NCI-H524 (cell line): ENCODE measurements around the gene OLA1.

Experiments used
- DNase-seq, 2 experiments: peaks; one replicate each; lab custom pipeline; 2025; lab: John Stamatoyannopoulos, UW

OLA1 gene

DNA sequence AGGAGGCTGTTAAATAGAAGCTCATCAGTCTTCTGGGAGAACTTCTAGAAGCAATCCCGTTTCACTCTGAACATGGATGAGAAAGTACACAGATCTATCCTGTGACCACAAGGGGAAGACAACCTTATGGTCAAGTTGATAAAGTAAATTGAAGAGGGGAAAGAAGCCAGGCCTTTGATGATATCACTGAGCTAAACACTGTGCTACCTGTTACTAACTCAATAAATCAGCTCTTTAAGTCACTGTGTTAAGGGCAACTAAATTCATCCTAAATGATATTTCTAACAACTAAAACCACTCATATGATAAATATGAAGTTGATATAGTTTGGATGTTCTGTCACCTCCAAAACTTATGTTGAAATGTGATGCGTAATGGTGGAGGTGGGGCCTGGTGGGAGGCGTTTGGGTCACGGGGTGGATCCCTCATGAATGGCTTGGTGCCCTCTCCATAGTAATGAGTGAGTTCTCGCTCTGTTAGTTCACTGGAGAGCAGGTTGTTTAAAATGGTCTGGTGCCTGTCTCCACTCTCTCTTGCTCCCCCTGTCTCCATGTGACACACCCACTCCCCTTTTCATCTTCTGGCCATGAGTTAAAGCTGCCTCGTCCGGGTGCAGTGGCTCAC, 23.6 kb downstream of the OLA1 start:
- no peak for DNase-seq

DNA sequence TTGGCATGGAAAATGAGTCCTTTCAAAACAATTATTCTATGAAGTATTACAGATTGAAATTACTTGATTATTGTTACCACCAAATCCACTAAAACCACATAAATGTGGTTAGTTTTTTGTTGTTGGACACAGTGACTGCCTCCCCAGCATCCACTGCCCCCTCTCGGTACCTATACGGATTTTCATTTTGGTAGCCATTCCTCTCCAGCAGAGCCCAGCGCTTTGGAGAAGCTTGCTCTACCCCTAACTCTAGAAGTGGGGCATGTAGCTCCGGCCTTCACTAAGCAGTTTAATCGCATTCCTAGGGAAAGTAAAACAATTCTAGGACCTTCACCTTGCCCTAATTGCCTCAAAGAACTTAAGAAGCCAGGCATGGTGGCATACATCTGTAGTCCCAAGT, 24.2 kb downstream of the OLA1 start:
- no peak for DNase-seq

DNA sequence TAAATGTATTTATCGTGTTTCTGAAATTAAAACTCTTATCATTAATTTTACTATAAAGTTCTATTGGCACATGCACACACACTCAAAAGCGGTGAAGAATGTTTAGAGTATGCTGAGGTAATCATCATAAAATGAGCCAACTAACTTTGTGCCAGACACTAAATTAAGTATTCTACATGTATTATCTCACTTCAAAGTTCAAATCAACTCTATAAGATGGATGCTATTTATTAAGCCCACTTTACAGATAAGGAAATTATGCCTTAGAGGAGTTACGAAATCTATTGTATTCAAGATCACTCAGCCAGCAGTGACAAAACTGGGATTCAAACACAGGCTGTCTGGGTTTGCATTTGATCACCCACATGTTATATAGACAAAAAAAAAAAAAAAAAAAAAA, 24.9 kb downstream of the OLA1 start:
- DNase-seq: no peak

DNA sequence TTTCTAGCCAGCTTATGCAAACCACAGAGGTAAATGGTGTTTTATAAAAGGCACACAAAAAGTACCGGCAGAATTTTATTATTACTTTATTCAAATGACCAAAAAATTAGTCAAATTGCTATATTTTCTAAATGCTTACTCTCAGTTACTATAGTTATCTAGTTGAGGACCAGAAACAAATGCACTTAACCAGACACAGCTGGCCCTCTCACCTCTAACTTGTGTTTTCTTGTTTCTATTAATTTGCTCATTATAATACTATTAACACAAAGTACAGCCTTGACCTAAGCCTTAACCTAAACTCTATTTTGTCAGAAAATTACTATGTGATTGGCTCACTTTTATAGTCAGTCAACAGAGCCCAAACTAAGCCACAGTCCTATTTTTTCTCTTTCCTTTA, 26.2 kb downstream of the OLA1 start:
- DNase-seq: no peak

DNA sequence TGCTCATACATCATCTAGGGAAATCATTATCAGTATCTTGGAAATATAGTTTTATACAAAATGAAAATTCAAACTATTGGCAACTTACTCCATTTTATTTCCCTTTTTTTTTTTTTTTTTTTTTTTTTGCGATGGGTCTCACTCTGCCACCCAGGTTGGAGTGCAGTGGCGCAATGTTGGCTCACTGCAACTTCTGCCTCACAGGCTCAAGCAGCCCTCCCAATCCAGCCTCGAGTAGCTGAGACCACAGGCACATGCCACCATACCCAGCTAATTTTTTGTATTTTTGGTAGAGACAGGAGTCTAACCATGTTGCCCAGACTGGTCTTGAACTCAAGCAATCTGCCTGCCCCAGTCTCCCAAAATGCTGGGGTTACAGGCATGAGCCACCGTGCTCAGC, 29.0 kb downstream of the OLA1 start:
- no peak for DNase-seq

DNA sequence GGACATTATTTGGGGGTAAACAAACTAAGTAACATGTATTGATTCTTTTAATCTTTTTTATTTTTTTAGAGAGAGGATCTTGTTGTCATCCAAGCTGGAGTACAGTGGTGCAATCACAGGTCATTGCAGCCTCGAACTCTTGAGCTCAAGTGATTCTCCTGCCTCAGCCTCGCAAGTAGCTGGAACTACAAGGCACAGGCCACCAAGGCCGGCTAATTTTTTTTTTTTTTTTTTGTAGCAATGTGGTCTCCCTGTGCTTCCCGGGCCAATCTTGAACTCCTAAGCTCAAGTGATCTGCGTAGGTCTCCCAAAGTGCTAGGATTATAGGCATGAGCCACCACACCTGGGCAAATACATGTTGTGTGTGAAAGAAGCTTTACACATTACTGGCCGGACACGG, 29.6 kb downstream of the OLA1 start:
- no peak for DNase-seq

DNA sequence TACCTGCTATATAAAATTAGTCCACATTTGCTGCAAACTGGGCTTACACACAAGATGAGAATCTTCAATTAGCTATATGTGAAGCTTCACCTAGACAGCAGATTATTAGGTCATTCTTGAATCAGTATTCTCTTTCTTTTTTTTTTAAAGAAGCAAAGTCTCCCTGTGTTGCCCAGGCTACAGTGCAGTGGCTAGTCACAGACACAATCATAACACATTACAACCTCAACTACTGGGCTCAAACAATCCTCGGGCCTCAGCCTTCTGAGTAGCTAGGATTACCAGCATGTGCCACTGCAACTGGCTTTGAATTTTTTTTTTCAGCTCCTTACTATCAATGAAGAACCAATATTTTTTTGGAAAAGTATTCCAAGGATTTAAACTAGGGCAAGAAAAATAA, 30.5 kb downstream of the OLA1 start:
- no peak for DNase-seq

DNA sequence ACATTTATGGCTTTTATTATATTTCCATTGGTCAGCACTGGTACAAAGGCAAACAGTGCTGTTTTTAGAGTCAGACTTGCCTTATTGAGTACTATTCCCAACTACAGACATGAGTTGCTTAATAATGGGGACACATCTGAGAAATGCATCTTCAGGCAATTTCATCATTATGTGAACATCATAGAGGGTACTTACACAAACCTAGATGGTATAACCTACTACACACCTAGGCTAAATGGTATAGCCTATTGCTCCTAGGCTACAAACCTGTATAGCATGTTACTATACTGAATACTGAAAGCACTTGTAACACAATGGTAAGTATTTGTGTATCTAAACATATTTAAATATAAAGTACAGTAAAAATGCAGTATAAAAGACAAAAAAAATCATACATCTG, 36.4 kb downstream of the OLA1 start:
- no peak for DNase-seq

DNA sequence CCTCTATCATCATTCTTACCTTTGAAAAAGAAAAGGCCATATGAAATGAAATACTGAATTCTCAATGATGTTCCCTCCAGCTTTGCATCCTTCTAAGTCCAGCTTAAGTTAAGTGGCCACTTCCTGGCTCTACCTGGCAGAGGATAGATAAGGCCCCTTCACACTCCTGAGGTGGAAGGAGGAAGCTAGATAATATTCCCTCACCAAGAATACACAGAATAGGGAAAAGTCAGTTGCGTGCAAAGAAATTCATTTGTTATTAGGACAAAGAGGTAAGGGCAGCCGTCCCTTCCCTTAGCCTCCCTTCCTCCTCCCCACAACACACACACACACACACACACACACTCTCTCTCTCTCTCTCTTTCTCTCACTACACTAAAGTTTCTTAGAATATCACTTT, 37.5 kb downstream of the OLA1 start:
- no peak for DNase-seq

DNA sequence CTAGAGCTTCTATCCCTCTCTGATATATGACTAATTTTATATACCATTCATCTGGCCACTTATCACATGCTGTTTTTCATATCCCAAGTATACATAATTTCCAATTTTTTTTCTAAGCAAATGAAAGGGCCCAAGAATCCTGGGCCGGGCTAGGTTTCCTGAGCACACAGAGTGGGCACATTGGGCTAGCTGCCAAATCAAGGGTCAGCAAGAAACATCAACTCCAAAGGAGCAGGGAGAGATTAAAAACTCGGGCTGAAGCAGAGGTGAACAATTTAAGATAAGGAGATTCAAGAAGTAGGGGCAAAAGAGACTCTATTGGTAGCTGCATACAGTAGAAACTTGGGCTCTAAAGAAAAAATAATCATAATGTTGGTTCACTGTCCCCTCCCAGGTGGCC, 39.0 kb downstream of the OLA1 start:
- no peak for DNase-seq

DNA sequence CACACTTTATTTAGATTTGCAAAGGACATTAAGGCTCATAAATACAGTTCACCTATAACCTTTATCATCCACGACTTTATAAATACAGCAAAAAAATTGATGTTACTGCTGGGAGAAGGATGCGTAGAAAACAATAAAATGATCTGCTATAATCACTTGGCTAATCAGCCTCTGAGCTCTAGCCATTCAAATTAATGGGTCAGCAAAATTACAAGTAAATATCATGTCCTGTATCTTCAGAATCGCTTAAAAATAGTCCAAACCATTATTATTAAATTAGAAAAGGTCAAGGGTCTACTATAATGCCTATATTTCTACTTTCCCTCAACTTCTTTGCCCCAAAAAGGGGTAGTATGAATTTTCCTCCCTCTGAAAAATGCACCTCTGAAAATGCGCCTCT, 40.3 kb downstream of the OLA1 start:
- DNase-seq: no peak

DNA sequence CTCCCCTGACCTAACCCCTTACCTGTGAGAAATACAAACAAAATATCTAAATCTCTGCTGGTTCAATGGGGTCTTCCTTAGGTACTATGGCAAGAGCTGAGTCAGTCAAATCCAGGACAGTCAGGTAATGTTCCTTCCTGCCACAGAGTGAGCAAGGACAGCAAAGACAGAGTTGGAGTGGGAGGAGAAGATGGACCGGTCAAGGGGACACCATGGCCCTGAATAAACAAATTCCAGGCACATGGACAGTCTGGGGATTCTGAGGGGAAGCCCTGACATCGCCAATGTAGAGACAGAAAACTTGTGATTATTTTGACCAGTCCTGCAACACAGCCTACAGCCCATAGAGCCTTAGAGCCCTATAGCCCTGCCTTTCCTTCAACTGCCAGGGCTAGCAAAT, 42.8 kb downstream of the OLA1 start:
- DNase-seq: no peak

DNA sequence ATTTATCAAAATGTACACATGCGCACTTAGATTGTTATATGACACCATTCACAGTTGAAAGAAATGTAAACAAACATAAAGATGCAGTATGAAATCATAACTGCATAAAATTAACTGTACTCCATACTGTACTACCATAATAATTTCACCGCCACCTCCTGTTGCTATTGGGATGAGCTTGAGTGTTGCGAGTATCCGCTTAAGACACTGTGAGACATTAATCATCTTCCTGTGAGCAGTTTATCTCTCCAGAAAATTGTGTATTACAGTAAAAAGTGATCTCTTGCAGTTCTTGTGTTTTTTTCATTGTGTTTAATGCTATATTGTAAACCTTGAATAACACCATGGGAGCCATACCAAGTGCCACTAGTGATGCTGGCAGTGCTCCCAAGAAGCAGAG, 46.1 kb downstream of the OLA1 start:
- no peak for DNase-seq

DNA sequence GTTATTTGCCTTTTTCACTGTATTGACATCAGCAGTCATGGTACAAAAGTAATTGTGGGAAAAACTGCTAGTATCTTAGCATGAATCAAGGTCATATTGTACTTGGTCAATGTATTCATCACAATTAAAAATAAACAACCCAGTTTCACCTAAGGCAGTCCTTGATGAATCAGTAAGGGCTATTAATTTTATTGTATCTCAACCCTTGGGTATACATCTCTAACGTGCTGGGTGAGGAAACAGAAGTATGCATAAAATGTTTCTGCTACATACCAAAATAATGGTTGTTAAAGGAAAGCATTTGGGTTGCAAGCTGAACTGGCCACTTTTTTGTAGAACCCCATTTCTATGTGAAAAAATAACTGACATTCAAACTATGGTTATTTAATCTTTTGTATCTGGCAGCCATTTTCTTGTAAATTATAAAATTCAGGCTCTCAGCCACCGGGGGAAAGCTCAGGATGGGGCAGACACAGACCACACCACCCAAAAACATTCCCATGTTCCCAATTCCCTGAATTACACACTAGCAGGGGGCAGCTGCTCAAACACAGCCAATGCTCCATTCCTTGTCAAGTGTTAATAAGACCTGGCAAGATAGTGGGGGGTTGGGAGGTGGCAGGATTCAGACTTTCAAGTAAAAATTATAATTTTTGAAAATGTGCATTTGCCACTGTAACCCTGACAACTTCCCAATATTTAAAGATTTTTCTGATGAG, 49.3 kb downstream of the OLA1 start:
- DNase-seq: no peak

DNA sequence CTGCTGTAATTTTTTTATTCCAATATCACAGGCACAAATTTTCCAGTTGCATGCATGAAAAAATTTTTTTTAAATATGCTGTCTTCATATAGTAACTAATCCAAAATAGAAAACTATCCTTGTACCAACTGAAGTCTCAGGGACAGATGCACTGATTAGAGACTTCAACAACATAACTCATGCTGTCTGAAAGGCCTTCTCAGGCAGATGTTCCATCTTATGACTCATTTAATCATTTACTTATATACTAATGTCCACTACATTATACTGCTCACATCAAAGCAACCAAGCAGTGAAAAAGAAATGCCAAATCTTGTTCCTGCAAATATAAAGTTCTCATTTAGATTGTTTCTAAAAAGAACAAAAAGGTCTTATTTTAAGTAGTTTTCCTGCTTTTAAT, 53.1 kb downstream of the OLA1 start:
- DNase-seq: peak in 1 of 2 experiments; percentile 9

DNA sequence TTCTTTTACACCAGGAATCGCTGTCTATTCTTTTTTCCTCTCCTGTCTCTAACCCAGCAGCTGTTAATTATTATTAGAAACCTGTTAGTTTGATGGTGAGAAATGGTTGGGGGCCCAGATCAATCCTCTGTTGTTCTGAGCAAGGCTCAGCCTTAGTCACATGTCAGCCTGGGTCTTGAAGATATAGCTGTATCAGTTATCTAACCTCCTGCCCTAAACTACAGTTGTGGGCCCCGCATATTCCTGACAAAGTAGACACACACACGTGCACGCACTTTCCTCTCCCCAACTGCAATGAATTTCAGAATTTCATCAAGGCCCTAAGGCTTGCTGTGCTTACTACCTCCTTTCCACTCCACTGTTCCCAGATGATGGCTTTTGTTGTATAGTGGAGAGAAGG, 54.6 kb downstream of the OLA1 start:
- no peak for DNase-seq

DNA sequence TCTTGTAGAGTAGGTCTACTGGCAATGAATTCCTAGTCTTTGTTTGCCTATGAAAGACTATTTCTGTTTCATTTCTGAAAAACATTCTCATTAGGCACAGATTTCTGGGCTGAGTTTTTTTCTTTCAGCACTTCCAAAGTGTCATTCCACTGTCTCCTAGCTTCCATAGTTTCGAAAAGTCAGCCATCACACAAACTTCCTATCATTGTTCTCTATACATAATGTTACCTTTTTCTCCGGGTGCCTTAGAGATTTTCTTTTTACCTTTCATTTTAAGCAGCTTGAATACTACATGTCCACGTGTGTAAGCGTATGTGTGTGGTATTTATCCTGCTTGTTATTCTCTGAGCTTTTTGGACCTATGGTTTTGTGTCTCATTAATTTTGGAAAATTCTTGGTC, 55.7 kb downstream of the OLA1 start:
- DNase-seq: no peak

DNA sequence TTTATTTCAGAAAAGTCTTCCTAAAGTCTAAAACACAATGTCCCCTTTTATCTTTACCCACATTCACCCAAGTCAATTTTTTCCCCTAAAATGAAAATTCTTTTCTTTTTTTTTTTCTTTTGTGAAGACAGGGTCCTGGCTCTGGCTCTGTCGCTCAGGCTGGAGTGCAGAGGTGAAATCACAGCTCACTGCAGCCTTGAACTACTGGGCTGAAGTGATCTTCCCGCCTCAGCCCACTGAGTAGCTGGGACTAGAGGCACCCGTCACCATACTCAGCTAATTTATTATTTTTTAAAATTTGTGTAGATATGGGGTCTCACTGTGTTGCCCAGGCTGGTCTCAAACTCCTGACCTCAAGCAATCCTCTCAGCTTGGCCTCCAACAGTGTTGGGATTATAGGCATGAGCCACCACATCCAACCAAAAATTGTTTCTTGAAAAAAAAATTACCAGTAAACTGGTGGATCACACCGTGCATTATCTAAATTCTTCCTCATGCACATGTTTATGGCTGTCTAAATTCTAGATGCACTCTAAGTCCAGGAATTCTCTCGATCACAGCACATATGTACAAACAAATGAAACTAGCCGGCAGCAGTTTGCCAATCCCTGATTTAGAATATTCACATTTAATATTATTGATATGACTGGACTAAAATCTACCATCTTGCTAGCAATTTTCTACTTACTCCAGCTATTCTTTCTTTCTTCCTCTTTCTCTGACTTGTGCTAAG, 56.8 kb downstream of the OLA1 start:
- no peak for DNase-seq

DNA sequence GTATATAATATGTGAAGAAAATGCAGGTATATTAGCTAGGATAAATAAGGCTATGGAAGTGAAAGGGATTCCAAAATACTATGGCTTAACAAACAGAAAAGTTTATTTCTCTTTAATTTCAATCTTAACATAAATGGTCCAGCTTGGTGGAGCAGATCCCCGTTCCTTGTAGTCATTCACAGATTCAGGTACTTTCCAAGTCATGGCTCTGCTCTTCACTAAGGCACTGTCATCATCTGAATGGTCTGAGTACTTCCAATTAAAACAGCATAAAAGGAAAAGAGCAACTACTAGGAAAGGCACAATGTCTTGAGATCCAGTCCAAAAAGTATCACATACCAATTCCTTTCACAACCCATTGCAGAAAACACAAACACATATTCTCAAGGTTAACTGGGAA, 63.4 kb downstream of the OLA1 start:
- DNase-seq: no peak

DNA sequence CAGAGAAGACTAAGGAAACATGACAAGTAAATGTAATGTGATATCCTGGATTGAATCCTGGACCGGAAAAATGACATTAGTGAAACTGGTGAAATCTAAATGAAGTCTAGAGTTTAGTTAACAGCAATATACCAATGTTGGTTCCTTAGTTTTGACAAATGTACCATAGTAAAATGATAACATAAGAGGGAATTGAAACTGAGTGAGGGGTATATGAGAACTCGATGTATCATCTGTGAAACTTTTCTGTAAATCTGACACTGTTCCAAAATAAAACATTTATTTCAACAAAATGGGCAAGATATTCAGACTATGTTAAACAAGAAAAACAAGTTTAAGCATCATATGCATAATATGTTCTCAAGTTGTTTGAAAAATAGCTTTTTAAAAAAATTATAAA, 63.8 kb downstream of the OLA1 start:
- DNase-seq: no peak

DNA sequence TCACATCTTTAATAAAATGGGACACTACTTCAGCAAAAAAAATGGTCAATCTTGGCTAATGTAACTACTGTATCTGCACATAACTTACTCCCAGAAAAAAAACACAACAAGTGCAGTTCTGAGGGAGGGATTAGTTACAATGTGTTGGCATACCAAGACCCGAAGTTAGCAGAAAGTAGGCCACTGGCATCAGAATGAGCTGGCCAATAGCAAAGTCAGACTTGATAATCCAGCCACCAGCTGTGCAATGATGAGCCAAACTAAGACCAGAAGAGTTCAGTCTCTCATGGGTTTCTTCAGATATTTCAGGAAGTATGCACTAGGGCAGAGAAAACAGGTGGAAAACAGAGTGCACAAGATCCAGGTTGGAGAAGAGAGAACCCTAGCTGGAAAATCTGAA, 65.3 kb downstream of the OLA1 start:
- no peak for DNase-seq

DNA sequence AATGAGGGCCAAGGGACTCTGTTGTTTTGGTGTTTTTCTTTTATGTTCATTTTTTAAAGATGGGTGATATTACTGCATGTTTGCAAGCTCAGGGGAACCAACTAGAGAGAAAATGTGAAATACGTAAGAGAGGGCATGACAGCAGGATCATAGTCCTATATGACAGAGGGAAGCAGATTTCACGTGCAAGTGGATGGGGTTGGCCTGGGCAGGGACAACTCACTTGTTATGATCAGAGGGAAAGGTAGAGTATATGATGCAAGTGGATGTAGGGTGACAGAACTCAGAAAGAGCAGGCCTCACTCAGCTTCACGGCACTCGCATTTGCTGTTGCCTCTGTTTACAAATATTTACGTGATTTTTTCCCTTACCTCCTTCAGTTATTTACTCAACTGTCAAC, 67.0 kb downstream of the OLA1 start:
- no peak for DNase-seq

DNA sequence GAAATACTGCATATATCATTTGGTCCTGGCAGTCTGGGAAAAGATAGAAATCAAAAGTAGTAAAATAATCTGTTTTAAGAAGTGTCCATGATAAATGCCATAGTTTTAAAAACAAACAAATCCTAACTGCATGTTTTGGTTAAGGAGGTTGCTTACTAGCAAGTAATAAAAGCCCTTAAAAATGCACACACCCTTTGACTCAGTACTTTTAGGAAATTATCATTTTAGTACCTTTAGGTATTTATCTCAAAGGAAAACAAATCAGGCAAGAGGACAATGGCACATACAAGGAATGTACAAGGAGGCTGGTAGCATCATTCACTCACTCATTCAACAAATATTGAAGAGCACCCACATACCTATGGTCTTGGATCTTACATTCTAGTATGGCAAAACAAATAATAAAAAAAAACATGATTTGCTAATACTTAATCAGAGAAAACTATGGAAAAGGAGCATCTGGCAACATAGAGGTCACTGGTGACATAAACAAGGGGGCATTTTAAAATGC, 67.6 kb downstream of the OLA1 start:
- no peak for DNase-seq
